Pancreas (tissue), 10 donors: ENCODE data around the gene TNIK. TPM values are rescaled to one million over a fixed set of nuclear protein-coding genes. Genes with fewer than 3 reads are reported as not detected.

Experiments
- ATAC-seq, 4 donors: fragments of 200-7000 bp; cut with Tn5 transposase; one replicate each; pipeline versions ENCODE4 v1.8.0 to v1.9.1; 2020; ENCODE audit warnings: mild to moderate bottlenecking in 4 of 4, moderate library complexity in 4 of 4
- DNase-seq, 6 donors: peaks; one replicate each; pipeline ENCODE4 v3.0.0-alpha.2; 2020
- FAIRE-seq: peaks from 2 replicates; lab custom pipeline; 2012; peaks lifted over from hg19 to GRCh38; lab: Jason Lieb, UNC
- H3K27ac ChIP-seq, 4 donors: fragments of 200-600 bp; sonication (generic); 1 replicate in 3 of 4; 2 replicates in 1 of 4; pipeline versions ENCODE4 v1.5.0 to v1.8.0; 2020
- H3K27me3 ChIP-seq, 4 donors: fragments of 200-600 bp; one replicate each; pipeline ENCODE4 v1.8.0; 2021
- H3K36me3 ChIP-seq, 3 donors: fragments of 200-600 bp; sonication (generic) in 1 of 3; one replicate each; pipeline versions ENCODE4 v1.5.0 to v1.8.0; 2020 to 2021
- H3K4me1 ChIP-seq, 3 donors: fragments of 200-600 bp; one replicate each; pipeline ENCODE4 v1.8.0; 2021
- H3K4me3 ChIP-seq, 4 donors: fragments of 200-600 bp; sonication (generic) in 2 of 4; one replicate each; pipeline versions ENCODE4 v1.5.0 to v1.8.0; 2020 to 2021
- H3K9me3 ChIP-seq, 4 donors: fragments of 200-600 bp; one replicate each; pipeline ENCODE4 v1.8.0; 2021
- CTCF ChIP-seq, 4 donors: fragments of 200-600 bp; sonication (generic) in 3 of 4; IDR thresholded peaks; one replicate each; pipeline versions ENCODE4 v1.5.0 to v1.8.0; 2021; ENCODE audit warnings: antibody characterized with exemption in 4 of 4
- WGBS, 2 donors: extraction: QIAGEN DNeasy Blood & Tissue Kit; methylation state at CpG; one replicate each; pipeline ENCODE4 v1.1.7; 2013; 5-methylcytosine and 5-hydroxymethylcytosine counted together
- intact Hi-C, 3 donors: fragments of 100-400 bp; cut with DNase I; formaldehyde crosslinking; loops; one replicate each; pipeline versions ENCODE4 v1.11.1 to v1.14.2; 2022
- polyA plus RNA-seq, 2 donors: library from polyadenylated mRNA; stranded (reverse); fragments of 200-250 nt; gene quantifications; one replicate each; pipeline ENCODE4 v1.2.3, GENCODE V29; 2013
- total RNA-seq, 6 donors: library from RNA; stranded (reverse); fragmentation: NEBNext Ultra II Directional in 4 of 6; extraction: Animal tissue kit (Norgen Biotek cat#: 25700) in 4 of 6; gene quantifications; one replicate each; pipeline versions ENCODE4 v1.2.1 to v1.2.4, GENCODE V29; 2021 to 2023
- donor health status: healthy with polysubstance abuse.
- donor health status: DM: no; HTN: no; CAD: no; lungs with moderate emphysema.
- donor health status: DM: no; HTN: no; CAD: no.
- donor health status: control.
- donor health status: control.
- donor health status: Bipolar disorder and iron deficiency.
- donor health status: DM: yes; HTN: yes; CAD: no.
- donor health status: DM: no; HTN: no; CAD: no.
- donor health status: DM: no; HTN: no; CAD: no.
- donor health status: DM: yes; HTN: yes; CAD: no.

The TNIK gene
- total and polyA plus RNA-seq, 8 donors: 3.5 to 13.6 (median 5.8) TPM

DNA sequence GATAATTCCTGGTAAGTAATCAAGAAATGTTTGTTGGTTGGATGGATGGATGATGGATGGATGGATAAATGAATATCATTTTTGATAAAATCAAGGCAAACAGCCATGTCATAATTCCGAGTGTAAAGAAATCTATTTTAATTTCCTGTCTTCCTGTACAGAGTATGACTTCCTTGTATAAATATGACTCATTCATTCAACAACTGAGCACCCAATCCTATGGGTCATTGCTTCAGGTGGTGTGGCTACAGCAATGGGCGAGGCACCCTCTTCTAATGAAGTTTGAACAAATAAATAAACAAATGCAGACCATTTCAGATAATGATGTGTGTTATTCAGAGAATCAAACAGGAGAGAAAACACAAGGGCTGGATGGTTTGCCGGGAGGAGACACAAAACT is 198.7 kb downstream of the TNIK start:
- TF ChIP-seq CTCF (IDR thresholded peaks at IDR 0.05): no peak
- Histone ChIP-seq H3K27me3 (no peaks in the 10 kb centered on the region), H3K9me3 (no peaks in the 10 kb centered on the region), H3K27ac (no peak overlapping the region), H3K4me1 (peaks cover 0 to 16% (median 0%) of the 10 kb centered on the region in 3 donors), H3K4me3 (no peak overlapping the region), H3K36me3 (no peaks in the 10 kb centered on the region)
- 71 to 74% methylated on average over 3 of the region's 3 CpGs for WGBS, 2 donors
- ATAC-seq (peak; percentile 71 to 86 (median 80)), DNase-seq (no peak), FAIRE-seq (no peak)
- intact Hi-C loops: no loop called here

DNA sequence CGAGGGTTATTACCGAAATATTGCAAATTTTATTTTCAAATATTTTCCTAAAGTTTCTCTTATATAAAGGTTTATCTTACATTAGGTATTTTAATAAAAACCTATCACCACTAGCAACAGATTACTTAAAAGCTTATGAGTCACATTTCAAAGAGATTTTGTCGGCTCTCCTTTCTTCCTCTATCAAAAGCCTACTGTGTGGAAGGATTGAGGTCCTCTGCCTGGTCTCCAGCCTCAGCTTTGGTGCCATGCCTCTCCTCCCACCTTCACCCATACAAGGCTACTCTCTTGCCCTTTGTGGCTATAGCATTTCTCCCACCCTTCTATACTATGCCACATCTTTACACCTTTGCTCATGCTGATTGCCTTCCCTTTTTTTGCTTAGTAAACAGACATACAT is 199.3 kb downstream of the TNIK start:
- H3K9me3 ChIP-seq: no peaks in the 10 kb centered on the region
- no peak for FAIRE-seq
- peaks cover 0 to 10% (median 0%) of the 10 kb centered on the region in 3 donors for H3K4me1 ChIP-seq
- intact Hi-C loops: no loop called here
- H3K36me3 ChIP-seq: no peaks in the 10 kb centered on the region
- H3K4me3 ChIP-seq: no peak overlapping the region
- ATAC-seq: no peak
- no peak for DNase-seq
- TF ChIP-seq CTCF (IDR thresholded peaks at IDR 0.05): no peak
- H3K27ac ChIP-seq: no peak overlapping the region
- 91 to 94% methylated on average over 3 of the region's 3 CpGs for WGBS, 2 donors
- H3K27me3 ChIP-seq: no peaks in the 10 kb centered on the region

DNA sequence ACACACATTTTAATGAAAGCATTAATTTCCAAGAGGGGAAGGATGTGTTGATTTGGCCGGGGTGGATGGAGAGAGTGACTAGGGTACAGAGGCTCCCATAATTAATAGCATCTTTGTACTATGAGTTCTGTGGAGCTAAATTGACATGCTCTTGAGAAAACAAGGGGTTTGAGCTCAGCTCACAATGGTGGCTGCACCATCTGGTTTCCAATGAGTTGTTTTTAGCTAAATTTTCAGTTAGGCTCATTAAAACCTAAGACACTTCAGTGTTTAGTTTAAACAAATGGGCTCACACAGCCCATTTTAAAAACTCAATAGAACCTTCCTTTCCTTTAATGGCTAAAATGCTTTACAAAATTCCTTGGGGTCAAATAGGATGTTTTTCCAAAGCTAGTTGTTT is 199.7 kb downstream of the TNIK start:
- Histone ChIP-seq H3K9me3 (no peaks in the 10 kb centered on the region), H3K27me3 (no peaks in the 10 kb centered on the region), H3K4me3 (no peak overlapping the region), H3K27ac (no peak overlapping the region), H3K4me1 (peaks cover 0 to 8% (median 0%) of the 10 kb centered on the region in 3 donors), H3K36me3 (no peaks in the 10 kb centered on the region)
- WGBS, 2 donors: 95 to 98% methylated on average over 1 of the region's 1 CpG
- FAIRE-seq (no peak), ATAC-seq (no peak), DNase-seq (no peak)
- TF ChIP-seq CTCF (IDR thresholded peaks at IDR 0.05): no peak
- intact Hi-C loops: no loop called here

GRCh38 chr3:171258316-171258715 is 201.9 kb downstream of the TNIK start:
- Histone ChIP-seq H3K4me1 (peaks cover 0 to 8% (median 0%) of the 10 kb centered on the region in 3 donors), H3K27me3 (no peaks in the 10 kb centered on the region), H3K4me3 (no peak overlapping the region), H3K27ac (no peak overlapping the region), H3K9me3 (no peaks in the 10 kb centered on the region), H3K36me3 (no peaks in the 10 kb centered on the region)
- FAIRE-seq: no peak
- no peak for TF ChIP-seq CTCF (IDR thresholded peaks at IDR 0.05)
- no peak for ATAC-seq
- 77 to 91% methylated on average over 2 of the region's 2 CpGs for WGBS, 2 donors
- no peak for DNase-seq
- intact Hi-C loops: no loop called here

DNA sequence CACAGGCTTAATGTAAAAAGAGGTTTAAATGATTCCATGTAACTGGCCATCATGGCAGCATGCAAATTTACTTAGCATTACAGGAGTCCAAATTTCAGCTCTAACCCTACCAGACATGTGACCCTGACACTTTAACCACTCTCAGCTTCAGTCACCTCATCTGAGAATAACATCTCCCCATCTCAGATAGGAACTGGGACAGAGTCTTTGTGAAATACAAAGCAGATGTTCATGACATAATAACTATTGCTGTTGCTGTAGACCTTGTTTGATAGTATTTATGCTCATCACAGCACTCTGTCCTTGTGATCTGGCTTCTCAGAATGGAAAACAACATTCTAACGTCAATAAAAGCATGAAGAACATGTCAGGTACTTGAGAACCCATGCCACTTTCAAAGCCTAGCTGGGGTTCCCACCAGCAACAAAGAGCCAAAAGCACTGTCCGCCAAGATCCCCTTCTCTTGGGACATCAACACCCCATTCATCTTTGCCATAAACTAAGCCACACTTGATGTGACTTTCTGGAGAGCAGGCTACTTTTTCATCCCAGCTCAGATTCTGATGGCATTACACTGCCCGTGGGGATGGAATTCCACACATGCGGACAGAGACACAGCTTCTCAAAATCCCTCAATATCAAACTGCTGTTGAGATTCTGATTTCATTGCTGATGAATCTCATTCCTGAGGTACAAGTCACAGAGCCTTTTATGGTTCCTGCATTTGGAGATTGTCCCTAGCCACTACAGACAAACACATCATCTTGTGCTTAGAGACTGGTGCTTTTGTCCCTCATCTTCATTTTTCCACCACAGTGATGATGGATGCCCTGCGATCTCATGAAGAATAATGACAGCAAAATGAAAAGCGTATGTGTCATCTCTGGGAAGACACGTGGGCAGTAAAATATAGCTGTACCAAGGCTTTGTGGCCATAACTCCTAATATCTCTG is 202.7 kb downstream of the TNIK start:
- Histone ChIP-seq H3K9me3 (no peaks in the 10 kb centered on the region), H3K27me3 (no peaks in the 10 kb centered on the region), H3K4me3 (no peak overlapping the region), H3K27ac (no peak overlapping the region), H3K36me3 (no peaks in the 10 kb centered on the region), H3K4me1 (peaks cover 0 to 8% (median 0%) of the 10 kb centered on the region in 3 donors)
- intact Hi-C loops: no loop called here
- ATAC-seq: no peak
- no peak for DNase-seq
- no peak for TF ChIP-seq CTCF (IDR thresholded peaks at IDR 0.05)
- FAIRE-seq: no peak
- 91% methylated on average over 7 of the region's 7 CpGs for WGBS, 2 donors
